ENCODE measurements around the gene ZNF205.

The ZNF205 gene

GRCh38 chr16:3155181-3155580 is 42.8 kb downstream of the ZNF205 start:
- no peak overlapping the region for H3K27ac ChIP-seq
- TF ChIP-seq ZFX (IDR thresholded peaks at IDR 0.05; ENCODE audit: borderline replicate concordance) = no peak
- TF ChIP-seq CTCF (IDR thresholded peaks at IDR 0.05) = no peak

GRCh38 chr16:3155972-3156371 is 43.6 kb downstream of the ZNF205 start:
- TF ChIP-seq ZFX (IDR thresholded peaks at IDR 0.05; ENCODE audit: borderline replicate concordance) (no peak), CTCF (IDR thresholded peaks at IDR 0.05) (no peak)
- no peak overlapping the region for H3K27ac ChIP-seq

- peak overlapping the region; percentile 84 for H3K27ac ChIP-seq
- no peak for TF ChIP-seq CTCF (IDR thresholded peaks at IDR 0.05)
- no peak for TF ChIP-seq ZFX (IDR thresholded peaks at IDR 0.05; ENCODE audit: borderline replicate concordance)
Measured at GRCh38 chr16:3157229-3158025, 45.0 kb downstream of the ZNF205 start.

DNA sequence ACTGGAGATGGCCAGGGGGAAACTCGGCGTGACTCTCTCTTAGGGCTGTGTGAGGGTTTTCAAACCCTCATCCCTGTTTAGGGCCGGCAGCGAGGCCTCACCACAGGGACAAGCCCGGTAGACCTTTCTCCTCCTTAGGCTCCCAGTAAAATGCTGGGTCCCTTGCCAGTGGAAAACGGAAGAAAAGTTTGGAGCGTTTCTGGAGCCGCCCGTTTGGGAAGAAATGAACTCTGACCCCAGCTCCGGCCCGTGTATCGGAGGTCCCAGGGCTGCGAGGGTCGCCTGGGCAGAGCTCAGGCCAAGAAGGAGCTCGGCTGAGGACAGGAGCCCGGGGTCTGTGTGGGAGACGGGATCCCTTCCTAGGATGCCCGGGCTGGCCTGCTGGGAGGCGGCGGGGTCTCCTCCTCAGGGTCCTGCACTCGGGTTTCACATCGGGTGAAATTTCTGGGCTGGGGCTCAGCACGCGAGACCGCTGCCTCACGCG is 45.7 kb downstream of the ZNF205 start:
- TF ChIP-seq ZFX (IDR thresholded peaks at IDR 0.05; ENCODE audit: borderline replicate concordance) (no peak), CTCF (IDR thresholded peaks at IDR 0.05) (no peak)
- H3K27ac ChIP-seq = peak overlapping the region; percentile 84

- H3K27ac ChIP-seq = peak overlapping the region; percentile 84
- no peak for TF ChIP-seq ZFX (IDR thresholded peaks at IDR 0.05; ENCODE audit: borderline replicate concordance)
- no peak for TF ChIP-seq CTCF (IDR thresholded peaks at IDR 0.05)
Measured at GRCh38 chr16:3158510-3159314, 46.3 kb downstream of the ZNF205 start.

DNA sequence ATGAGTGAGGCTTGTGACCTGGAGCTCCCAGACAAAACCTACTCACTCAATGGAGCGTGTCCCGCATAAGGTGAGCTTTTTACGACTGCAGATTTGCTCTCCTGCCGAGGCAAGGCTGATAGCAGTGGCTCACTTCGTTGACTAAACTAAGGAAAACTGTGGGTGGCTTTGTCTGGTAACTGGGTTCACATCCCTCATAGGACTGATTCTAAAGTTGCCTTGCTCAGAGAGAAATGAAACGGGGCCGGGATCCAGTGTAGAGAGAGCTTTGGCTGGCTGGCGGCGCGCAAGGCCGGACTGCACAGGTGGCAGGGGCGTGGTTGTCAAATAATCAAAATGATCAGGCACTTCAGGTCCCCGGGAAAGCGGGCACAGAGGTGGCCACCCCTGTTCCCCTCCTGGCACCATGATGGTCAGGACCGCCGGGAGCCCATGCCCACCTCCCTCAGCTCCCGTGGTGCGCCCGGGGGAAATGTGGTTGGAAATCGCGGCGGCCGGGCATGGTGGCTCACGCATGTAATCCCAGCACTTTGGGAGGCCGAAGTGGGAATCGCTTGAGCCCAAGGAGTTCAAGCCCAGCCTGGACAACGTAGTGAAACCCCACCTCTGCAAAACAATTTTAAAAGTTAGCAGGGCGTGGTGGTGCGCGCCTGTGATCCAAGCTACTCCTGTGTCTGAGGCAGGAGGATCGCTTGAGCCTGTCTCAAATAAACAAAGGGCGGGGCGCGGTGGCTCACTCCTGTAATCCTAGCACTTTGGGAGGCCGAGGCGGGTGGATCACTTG is 49.0 kb downstream of the ZNF205 start:
- TF ChIP-seq ZFX (IDR thresholded peaks at IDR 0.05; ENCODE audit: borderline replicate concordance) (no peak), CTCF (IDR thresholded peaks at IDR 0.05) (no peak)
- H3K27ac ChIP-seq = peak overlapping the region; percentile 92

Data from 22Rv1 (cell line).